A549 treated with GW870086 at 1 μM for 4 hours (cell line): Measurements from ENCODE around the gene RGS10. TPM values are rescaled to one million over a fixed set of nuclear protein-coding genes. Genes with fewer than 3 reads are reported as not detected.

Experiments used
- total RNA-seq: library from RNA; stranded (reverse); fragments of 200-300 nt; extraction: Qiagen RNA extraction; gene quantifications from 5 replicates; pipeline ENCODE4 v1.2.3, GENCODE V29; 2022; ENCODE audit warnings: low read depth

The RGS10 gene
- total RNA-seq = 47.7 to 56.6 TPM (median 53.6 TPM) in 5 replicates

GRCh38 chr10:119542357-119542987 lies at the start of gene RGS10:
TSS of gene RGS10 (minus strand) at chr10:119542719. CDS start at chr10:119542638, 81 bp downstream.

Other genes starting within 250 kb of the RGS10 start
- gene TIAL1, start 54.2 kb upstream of the RGS10 start, total RNA-seq = 89.9 to 96.1 TPM (median 93.1 TPM) in 5 replicates
- 257 to 328 TPM (median 316 TPM) in 5 replicates for gene BAG3, start 108.7 kb upstream of the RGS10 start, total RNA-seq
- 9.0 to 12.1 TPM (median 11.2 TPM) in 5 replicates for gene INPP5F, start 183.3 kb upstream of the RGS10 start, total RNA-seq